T-helper 2 cell (primary cell): ENCODE measurements around the gene MND1.
"Not testable (repeated sequence)": the region's sequence is repeated elsewhere in the genome, so short reads cannot be mapped to it uniquely, and the experiment has no call there.

Source experiments
- DNase-seq, 5 experiments: peaks; one replicate each; pipeline versions ENCODE4 v3.0.0 to v3.0.0-alpha.2; 2012 to 2022

Gene MND1

DNA sequence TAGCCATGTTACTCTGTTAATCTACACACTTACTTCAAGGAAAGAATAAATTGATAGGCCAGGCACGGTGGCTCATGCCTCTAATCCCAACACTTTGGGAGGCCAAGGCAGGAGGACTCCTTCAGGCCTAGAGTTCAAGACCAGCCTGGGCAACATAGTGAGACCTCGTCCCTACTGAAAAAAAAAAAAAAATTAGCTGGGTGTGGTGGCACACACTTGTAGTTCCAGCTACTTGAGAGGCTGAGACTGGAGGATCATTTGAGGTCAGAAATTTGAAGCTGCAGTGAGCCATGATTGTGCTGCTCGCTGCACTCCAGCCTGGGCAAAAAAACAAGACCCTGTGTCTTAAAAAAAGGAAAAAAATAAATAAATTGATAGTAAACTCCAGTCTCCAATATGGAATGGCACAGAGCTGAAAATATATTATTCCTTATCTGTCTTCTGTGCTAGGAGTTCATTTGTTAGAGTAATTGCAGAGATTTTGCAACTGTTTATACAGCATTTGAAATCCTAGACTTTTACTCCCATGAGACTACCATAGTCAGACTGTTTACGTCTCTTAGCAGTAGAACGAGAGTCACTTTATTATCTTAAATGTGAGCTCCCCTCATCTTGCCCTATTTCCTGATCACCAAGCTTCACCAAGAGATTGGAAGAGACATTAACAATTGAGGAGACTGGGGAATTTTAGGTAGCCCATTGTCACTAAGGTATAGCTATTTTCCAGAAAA lies 102.9 kb downstream of the MND1 start:
- DNase-seq, result no peak

DNA sequence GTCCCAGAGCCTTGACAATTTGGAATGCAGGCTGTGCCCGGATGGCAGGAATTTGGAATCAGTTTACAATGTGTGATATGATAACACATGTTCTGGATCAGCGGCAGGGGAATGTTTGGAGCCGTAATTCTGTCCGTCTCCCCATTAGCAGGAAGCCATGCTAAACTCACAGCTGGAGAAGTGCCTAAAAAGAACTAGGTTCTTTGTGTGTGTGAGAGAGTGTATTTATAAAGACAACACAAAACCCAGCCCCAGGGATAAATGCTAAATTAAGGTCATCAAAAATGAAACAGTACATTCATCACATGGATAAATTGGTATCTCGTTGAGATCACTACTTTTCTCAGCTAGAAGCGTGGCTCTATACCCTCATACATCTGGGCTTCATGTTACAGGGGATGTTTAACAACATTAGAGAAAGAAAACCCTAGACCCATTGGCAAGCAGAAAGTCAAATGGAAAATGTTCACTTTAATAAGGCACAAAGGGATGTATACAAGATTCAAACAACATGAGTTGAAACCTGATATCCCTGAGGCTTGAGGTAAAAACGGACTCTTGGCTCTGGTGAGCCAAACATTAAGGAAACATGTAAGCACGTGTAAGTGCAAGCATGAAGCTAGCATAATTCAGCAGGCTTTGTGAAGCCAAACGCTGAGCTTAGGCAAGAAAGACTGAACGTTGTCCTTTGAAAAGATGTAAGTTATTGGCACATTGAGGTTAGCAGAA lies 103.7 kb downstream of the MND1 start:
- DNase-seq, result no peak

DNA sequence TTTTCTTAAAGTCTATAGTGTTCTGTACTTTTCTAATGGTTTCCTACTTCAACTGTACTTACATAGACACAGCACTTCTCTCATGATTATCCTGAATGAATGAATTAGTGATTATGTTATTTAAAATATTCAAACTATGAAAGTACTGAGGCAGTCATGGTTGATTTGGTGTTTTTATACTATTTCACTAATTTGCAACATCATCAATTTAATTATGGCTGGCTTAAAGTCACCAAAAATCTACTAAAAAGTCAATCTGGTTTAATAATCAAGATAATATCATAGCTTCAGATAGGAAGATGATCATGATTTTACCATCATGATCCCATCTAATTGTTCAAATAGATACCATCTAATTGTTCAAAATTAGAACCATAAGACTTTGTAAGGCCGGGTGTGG lies 104.8 kb downstream of the MND1 start:
- DNase-seq, result no peak

DNA sequence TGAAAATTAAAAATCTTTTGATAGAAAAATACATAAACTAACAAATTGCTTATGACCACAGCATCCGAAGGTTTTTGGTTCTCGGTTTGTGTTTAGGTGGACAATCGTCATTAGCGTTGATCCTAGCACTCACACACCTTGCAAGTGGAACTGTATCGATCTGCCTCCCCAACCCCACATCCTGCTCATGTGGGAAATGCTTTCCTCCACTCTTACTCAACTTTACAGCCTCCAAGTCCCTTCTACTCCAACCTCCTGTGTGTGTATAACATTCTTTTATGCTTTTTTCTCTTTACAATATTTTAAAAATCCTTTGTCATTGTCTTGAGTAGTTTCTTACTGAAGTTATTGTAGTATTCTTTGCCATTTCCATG lies 106.0 kb downstream of the MND1 start:
- DNase-seq, result peak in 1 of 5 experiments; percentile 71

DNA sequence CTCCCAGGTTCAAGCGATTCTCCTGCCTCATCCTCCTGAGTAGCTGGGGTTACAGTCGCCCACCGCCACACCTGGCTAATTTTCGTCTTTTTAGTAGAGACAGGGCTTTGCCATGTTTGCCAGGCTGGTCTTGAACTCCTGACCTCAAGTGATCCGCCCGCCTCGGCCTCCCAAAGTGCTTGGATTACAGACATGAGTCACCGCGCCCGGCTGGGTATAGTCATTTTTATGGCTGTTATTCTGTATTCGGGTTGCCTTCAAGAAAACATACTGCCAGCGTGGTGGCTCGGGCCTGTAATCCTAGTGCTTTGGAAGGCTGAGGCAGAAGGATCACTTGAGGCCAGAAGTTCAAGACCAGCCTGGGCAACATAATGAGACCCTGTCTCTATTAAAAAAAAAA lies 106.7 kb downstream of the MND1 start:
- not testable (repeated sequence) for DNase-seq

DNA sequence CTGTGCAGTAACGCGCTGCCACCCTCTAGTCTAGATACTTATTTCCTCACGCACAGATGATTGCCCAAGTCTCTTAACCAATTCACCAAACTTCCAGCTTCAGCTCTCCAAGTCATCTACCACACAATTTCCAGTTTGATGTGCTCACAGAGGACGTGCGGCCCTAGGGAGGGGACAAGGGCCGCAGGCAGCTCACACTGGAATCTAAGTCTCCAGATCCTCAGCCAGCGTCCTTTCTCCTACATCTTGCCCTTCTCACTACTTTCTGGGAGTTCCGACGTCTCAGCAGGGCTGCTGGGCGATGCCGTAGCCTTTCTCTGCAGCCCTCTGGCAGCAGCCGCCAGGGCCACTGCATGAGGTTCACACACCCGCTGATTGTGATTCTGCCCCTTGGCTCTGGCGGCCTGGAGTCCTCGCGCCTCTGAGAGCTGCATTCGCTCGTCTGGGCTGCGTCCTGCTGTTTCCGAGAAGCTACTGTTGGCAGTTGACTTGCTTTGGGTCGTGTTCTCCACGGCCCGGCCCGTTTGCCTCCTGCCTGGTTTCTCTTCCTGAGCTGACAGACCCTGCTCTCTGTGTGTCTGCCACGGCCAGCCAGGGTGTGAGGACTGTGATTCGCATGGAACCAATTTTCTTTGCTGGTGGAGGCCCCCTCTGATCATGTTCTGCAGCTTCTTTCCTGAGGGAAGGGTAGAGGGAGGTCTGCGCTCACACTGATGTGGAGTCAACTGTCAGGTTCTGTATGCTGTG lies 107.6 kb downstream of the MND1 start:
- no peak for DNase-seq

DNA sequence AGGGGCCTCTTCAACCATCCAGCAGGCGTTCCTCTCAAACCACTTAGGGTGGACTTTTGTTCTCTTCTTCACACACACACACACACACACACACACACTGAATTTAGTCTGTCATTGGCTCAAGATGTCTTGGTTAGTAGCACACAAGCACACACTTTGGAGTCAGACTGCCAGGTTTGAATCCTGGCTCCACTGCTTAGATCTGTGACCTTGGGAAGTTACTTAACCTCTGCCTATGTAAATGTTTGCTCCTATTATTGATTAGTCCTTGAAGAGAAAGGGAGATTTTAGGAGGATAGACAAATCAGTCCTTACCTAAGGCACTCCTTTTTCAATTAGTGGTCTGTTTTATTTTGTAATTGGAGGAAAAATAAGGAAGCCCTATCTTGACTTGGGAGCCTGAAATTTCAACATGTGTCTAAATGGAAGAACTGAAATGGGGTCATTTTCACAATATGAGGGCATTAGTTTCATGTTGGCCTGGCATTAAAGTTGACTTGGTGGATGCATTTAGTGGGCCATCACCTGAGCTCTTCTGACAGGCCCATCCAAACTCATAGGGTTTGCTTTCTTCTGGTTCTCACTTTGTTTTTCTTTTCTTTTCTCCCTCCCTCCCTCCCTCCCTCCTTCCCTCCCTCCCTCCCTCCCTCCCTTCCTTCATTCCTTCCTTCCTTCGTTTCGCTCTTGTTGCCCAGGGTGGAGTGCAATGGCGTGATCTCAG lies 108.3 kb downstream of the MND1 start:
- DNase-seq, result no peak

DNA sequence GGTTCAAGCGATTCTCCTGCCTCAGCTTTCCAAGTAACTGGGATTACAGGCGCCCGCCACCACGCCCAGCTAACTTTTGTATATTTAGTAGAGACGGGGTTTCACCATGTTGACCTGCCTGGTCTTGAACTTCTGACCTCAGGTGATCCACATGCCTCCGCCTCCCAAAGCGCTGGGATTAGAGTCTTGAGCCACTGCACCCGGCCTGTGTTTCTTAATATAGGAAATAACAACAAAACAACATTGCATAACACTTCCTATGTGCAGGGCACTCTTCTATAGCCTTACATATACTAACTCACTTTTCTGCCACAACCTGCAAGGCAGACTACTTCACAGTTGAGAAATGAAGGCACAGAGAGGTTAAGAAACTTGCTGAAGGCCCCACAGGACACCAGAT lies 108.9 kb downstream of the MND1 start:
- DNase-seq, result no peak

DNA sequence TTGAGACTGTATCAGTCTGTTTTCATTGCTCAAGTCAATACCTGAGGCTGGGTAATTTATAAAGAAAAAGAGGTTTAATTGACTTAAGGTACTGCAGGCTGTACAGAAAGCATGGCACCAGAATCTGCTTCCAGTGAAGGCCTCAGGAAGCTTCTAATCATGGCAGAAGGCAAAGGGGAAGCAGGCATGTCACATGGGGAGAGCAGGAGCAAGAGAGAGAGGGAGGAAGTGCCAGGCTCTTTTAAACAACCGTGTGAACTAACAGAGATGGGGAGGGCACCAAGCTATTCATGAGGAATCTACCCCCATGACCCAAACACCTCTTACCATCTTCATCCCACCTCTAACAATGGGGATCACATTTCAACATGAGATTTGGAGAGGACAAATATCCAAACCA lies 114.5 kb downstream of the MND1 start:
- no peak for DNase-seq

DNA sequence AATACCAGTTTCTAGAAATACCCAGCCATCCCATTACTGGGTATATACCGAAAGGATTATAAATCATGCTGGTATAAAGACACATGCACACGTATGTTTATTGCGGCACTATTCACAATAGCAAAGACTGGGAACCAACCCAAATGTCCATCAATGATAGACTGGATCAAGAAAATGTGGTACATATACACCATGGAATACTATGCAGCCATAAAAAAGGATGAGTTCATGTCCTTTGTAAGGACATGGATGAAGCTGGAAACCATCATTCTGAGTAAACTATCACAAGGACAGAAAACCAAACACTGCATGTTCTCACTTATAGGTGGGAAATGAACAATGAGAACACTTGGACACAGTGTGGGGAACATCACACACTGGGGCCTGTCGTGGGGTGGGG lies 117.1 kb downstream of the MND1 start:
- not testable (repeated sequence) for DNase-seq

DNA sequence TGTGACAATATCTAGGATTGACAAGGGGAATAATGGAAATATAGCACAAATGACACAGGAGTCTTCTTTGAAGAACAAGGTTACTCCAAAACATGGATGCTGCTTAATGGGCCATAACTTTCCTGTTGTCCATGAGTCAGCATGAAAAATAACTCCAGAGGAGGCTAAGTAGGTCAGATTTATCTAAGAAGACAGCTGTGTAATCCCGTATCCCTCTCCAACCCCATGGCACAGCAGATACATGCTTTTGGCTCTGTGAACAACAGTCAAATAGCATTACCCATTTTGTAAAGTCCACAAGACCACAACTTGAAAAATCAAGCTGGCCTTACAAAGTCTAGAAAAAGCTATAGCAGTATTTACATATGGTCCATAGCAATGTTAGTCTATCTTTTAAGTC lies 119.6 kb downstream of the MND1 start:
- no peak for DNase-seq
